PC-3 (cell line): Measurements from ENCODE around the gene MAGI1. TPM values are rescaled to one million over a fixed set of nuclear protein-coding genes. Genes with fewer than 3 reads are reported as not detected.
A peak's percentile ranks its signal among the peaks of the same experiment; 100 is the strongest.

Experiments
- ATAC-seq: fragments of 200-7000 bp; cut with Tn5 transposase; 2 replicates; pipeline ENCODE4 v1.9.1; 2020; ENCODE audit warnings: mild to moderate bottlenecking, moderate library complexity
- BruUV-seq: library from RNA; stranded (reverse); fragments of 400-500 nt; replicated peaks from 2 replicates; lab custom pipeline; 2021; lab: Mats Ljungman, UMichigan
- CTCF ChIA-PET: fragments of 300-600 bp; sonication (Branson Sonifier 250); formaldehyde crosslinking; loops from one replicate; lab custom pipeline; 2022; ENCODE audit warnings: antibody characterized with exemption; lab: Charles Lee
- POLR2A ChIA-PET: fragments of 300-600 bp; sonication (Branson Sonifier 250); formaldehyde crosslinking; loops from one replicate; lab custom pipeline; 2022; ENCODE audit warnings: antibody characterized with exemption; ENCODE audit not compliant: unreplicated experiment; lab: Charles Lee
- DNase-seq: peaks from one replicate; pipeline ENCODE4 v3.0.0-alpha.2; 2015
- H2AFZ ChIP-seq: fragments of 300-600 bp; sonication (generic); 2 replicates; pipeline ENCODE4 v1.6.0; 2016; ENCODE audit warnings: antibody characterized with exemption, low read length
- H3F3A ChIP-seq: fragments of 300-600 bp; sonication (generic); one replicate; pipeline ENCODE4 v1.6.0; 2017; ENCODE audit warnings: antibody characterized with exemption, low read length, control low read depth, mild to moderate bottlenecking; ENCODE audit not compliant: unreplicated experiment
- H3K27ac ChIP-seq: fragments of 300-600 bp; sonication (generic); 2 replicates; pipeline ENCODE4 v1.5.1; 2016; ENCODE audit warnings: mild to moderate bottlenecking, low read length
- H3K27me3 ChIP-seq: fragments of 300-600 bp; sonication (generic); 2 replicates; pipeline ENCODE4 v1.6.1; 2016; ENCODE audit warnings: low read length, mixed read lengths
- H3K36me3 ChIP-seq: fragments of 300-600 bp; sonication (generic); 2 replicates; pipeline ENCODE4 v1.6.1; 2016; ENCODE audit warnings: low read depth, mixed run types, low read length, mixed read lengths
- H3K4me1 ChIP-seq: fragments of 300-600 bp; sonication (generic); 2 replicates; pipeline ENCODE4 v1.5.1; 2016; ENCODE audit warnings: low read length; ENCODE audit not compliant: insufficient read depth
- H3K4me2 ChIP-seq: fragments of 300-600 bp; sonication (generic); 2 replicates; pipeline ENCODE4 v1.6.0; 2016; ENCODE audit warnings: low read length
- H3K4me3 ChIP-seq: fragments of 300-600 bp; sonication (generic); 2 replicates; pipeline ENCODE4 v1.5.1; 2016; ENCODE audit warnings: mild to moderate bottlenecking, low read length, mixed read lengths
- H3K79me2 ChIP-seq: fragments of 300-600 bp; sonication (generic); 2 replicates; pipeline ENCODE4 v1.6.1; 2017; ENCODE audit warnings: low read length, mixed read lengths
- H3K9ac ChIP-seq: fragments of 300-600 bp; sonication (generic); 2 replicates; pipeline ENCODE4 v1.6.0; 2016; ENCODE audit warnings: mild to moderate bottlenecking, low read length
- H3K9me2 ChIP-seq: fragments of 300-600 bp; sonication (generic); replicated peaks from 2 replicates; pipeline ENCODE4 v1.6.1; 2016; ENCODE audit warnings: mixed run types, low read length, mixed read lengths
- H3K9me3 ChIP-seq: fragments of 300-600 bp; sonication (generic); 2 replicates; pipeline ENCODE4 v1.6.1; 2016; ENCODE audit warnings: low read length, mixed read lengths
- H4K20me1 ChIP-seq: fragments of 300-600 bp; sonication (generic); 2 replicates; pipeline ENCODE4 v1.6.1; 2016; ENCODE audit warnings: low read length, mixed read lengths
- CTCF ChIP-seq: fragments of 300-600 bp; sonication (generic); conservative IDR thresholded peaks from 2 replicates; pipeline ENCODE4 v1.5.1; 2017; ENCODE audit warnings: antibody characterized with exemption, low read depth, mild to moderate bottlenecking, low read length
- EZH2 ChIP-seq: fragments of 300-600 bp; sonication (generic); IDR thresholded peaks from one replicate; pipeline ENCODE4 v1.6.1; 2017; ENCODE audit warnings: antibody characterized with exemption, mild to moderate bottlenecking, low read length; ENCODE audit not compliant: unreplicated experiment
- EZH2phosphoT487 ChIP-seq: fragments of 300-600 bp; sonication (generic); IDR thresholded peaks from 2 replicates; pipeline ENCODE4 v1.6.1; 2018; ENCODE audit warnings: mild to moderate bottlenecking, antibody characterized with exemption, low read length, borderline replicate concordance
- intact Hi-C: fragments of 100-400 bp; cut with micrococcal nuclease; formaldehyde crosslinking; loops from 2 replicates; pipeline ENCODE4 v1.9.0; 2023
- total RNA-seq: library from RNA; depleted of rRNA; stranded (reverse); fragments of >200 nt; gene quantifications from 2 replicates; pipeline ENCODE4 v1.2.3, GENCODE V29; 2014

Gene MAGI1
- total RNA-seq, 1 experiment from 2014 or later = 8.9 TPM

GRCh38 chr3:65963787-65964677 lies 74.7 kb downstream of the MAGI1 start:
- H3K4me2 ChIP-seq = peak overlapping the region; percentile 76
- H3K4me3 ChIP-seq = peak overlapping the region; percentile 45; the same call in 1 of the 2 replicates
- peak overlapping the region; percentile 96 for H3K27ac ChIP-seq
- H3K27me3 ChIP-seq = no peaks in the 10 kb centered on the region
- no peak for TF ChIP-seq CTCF
- no peak for TF ChIP-seq EZH2phosphoT487
- no peak for TF ChIP-seq EZH2
- peaks cover 16% of the 10 kb centered on the region for H3K4me1 ChIP-seq
- ChIA-PET CTCF (no interaction called here), POLR2A (no interaction called here)
- peak overlapping the region; percentile 62 for H3K9ac ChIP-seq
- no peak overlapping the region for H2AFZ ChIP-seq
- BruUV-seq = no TSS peak
- no peaks in the 10 kb centered on the region for H3K9me2 ChIP-seq
- peak; percentile 88 for ATAC-seq
- H3K36me3 ChIP-seq = no peaks in the 10 kb centered on the region
- no peaks in the 10 kb centered on the region for H3K9me3 ChIP-seq
- H4K20me1 ChIP-seq = no peaks in the 10 kb centered on the region
- H3K79me2 ChIP-seq = no peaks in the 10 kb centered on the region
- DNase-seq = peak; percentile 74
- intact Hi-C loops = loop anchor here (1.0 kb wide), 1 partner anchor 19 kb away; no protein-coding TSS in a partner anchor
- H3F3A ChIP-seq = no peaks in the 10 kb centered on the region

- CTCF ChIA-PET = no interaction called here
- DNase-seq = no peak
- POLR2A ChIA-PET = no interaction called here
- Histone ChIP-seq H3K27ac (no peak overlapping the region), H3K4me3 (no peak overlapping the region), H3K9me3 (no peaks in the 10 kb centered on the region), H3K9ac (no peak overlapping the region), H3K27me3 (no peaks in the 10 kb centered on the region), H3K4me1 (peaks cover 23% of the 10 kb centered on the region), H3F3A (no peaks in the 10 kb centered on the region), H3K9me2 (no peaks in the 10 kb centered on the region), H3K36me3 (no peaks in the 10 kb centered on the region), H2AFZ (no peak overlapping the region), H3K4me2 (no peak overlapping the region), H4K20me1 (no peaks in the 10 kb centered on the region), H3K79me2 (no peaks in the 10 kb centered on the region)
- intact Hi-C loops = no loop called here
- ATAC-seq = no peak
- no TSS peak for BruUV-seq
- TF ChIP-seq EZH2phosphoT487 = no peak
- no peak for TF ChIP-seq CTCF
- TF ChIP-seq EZH2 = no peak
Measured at GRCh38 chr3:65961733-65962132, 77.0 kb downstream of the MAGI1 start.

GRCh38 chr3:65961128-65961527 lies 77.6 kb downstream of the MAGI1 start:
- H3K27me3 ChIP-seq = no peaks in the 10 kb centered on the region
- no peak overlapping the region for H3K4me2 ChIP-seq
- no peaks in the 10 kb centered on the region for H3K79me2 ChIP-seq
- H3K9me2 ChIP-seq = no peaks in the 10 kb centered on the region
- POLR2A ChIA-PET = no interaction called here
- TF ChIP-seq CTCF (no peak), EZH2phosphoT487 (no peak)
- no peak overlapping the region for H2AFZ ChIP-seq
- no peaks in the 10 kb centered on the region for H4K20me1 ChIP-seq
- H3F3A ChIP-seq = no peaks in the 10 kb centered on the region
- BruUV-seq = no TSS peak
- H3K9me3 ChIP-seq = no peaks in the 10 kb centered on the region
- H3K4me1 ChIP-seq = peaks cover 29% of the 10 kb centered on the region
- intact Hi-C loops = no loop called here
- no peak overlapping the region for H3K9ac ChIP-seq
- no peak overlapping the region for H3K27ac ChIP-seq
- DNase-seq (no peak), ATAC-seq (no peak)
- no peaks in the 10 kb centered on the region for H3K36me3 ChIP-seq
- no peak overlapping the region for H3K4me3 ChIP-seq
- CTCF ChIA-PET = no interaction called here
